22Rv1 (cell line): ENCODE data around the gene CAMK4.

ENCODE experiments used
- ZFX ChIP-seq: fragments of 450-650 bp; IDR thresholded peaks from 2 replicates; pipeline ENCODE4 v1.6.1; 2017; ENCODE audit warnings: antibody characterized with exemption, borderline replicate concordance
- TF ChIP-seq, protein P1 (sequence below): fragments of 450-650 bp; IDR thresholded peaks from 2 replicates; pipeline ENCODE4 v1.5.1; 2017; ENCODE audit warnings: mild to moderate bottlenecking

DNA sequence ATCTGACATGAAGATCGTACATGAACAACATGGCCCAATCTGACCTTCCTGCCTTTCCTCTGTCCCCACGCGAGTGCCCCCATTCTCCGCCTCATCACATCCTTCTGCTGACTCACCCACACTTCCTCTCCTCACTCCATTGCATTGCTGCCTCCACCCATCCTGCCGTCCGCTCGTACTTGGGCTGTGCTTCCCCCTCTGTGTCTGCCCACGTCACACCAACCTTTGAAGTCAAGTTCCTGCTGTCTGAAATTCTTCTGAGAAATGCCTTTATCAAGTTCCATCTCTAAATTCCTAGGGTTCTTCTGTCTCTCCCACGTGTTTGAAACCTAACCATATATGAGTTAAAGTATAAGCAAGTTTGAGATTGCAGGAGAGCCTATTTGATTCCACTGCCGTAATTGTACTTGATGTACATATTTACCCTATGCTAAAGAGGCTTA lies 306.1 kb downstream of the CAMK4 start:
- TF ChIP-seq, protein P1, sequence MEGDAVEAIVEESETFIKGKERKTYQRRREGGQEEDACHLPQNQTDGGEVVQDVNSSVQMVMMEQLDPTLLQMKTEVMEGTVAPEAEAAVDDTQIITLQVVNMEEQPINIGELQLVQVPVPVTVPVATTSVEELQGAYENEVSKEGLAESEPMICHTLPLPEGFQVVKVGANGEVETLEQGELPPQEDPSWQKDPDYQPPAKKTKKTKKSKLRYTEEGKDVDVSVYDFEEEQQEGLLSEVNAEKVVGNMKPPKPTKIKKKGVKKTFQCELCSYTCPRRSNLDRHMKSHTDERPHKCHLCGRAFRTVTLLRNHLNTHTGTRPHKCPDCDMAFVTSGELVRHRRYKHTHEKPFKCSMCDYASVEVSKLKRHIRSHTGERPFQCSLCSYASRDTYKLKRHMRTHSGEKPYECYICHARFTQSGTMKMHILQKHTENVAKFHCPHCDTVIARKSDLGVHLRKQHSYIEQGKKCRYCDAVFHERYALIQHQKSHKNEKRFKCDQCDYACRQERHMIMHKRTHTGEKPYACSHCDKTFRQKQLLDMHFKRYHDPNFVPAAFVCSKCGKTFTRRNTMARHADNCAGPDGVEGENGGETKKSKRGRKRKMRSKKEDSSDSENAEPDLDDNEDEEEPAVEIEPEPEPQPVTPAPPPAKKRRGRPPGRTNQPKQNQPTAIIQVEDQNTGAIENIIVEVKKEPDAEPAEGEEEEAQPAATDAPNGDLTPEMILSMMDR: no peak
- no peak for TF ChIP-seq ZFX
